Renal cortex interstitium (tissue), 15 donors: ENCODE results near the gene NUDT5. TPM values are rescaled to one million over a fixed set of nuclear protein-coding genes. Genes with fewer than 3 reads are reported as not detected.
"Not testable (repeated sequence)": the region's sequence is repeated elsewhere in the genome, so short reads cannot be mapped to it uniquely, and the experiment has no call there.

ENCODE experiments used
- DNase-seq, 11 donors: peaks; one replicate each; pipeline ENCODE4 v3.0.0-alpha.2; 2013; ENCODE audit warnings: low read depth in 9 of 11, low spot score in 4 of 11; ENCODE audit errors: extremely low read depth in 1 of 11
- long read RNA-seq, 16 experiments: transcript quantifications; one replicate each; lab custom pipeline, GENCODE V29; 2026
- polyA plus RNA-seq, 3 donors: library from polyadenylated mRNA; unstranded; fragments of 120-200 nt; gene quantifications; one replicate each; pipeline ENCODE4 v1.2.1, GENCODE V29; 2013; ENCODE audit not compliant: insufficient read length in 3 of 3

The NUDT5 gene
- polyA plus RNA-seq = 10 to 100 TPM; 79.3 to 85.1 (median 84.8) TPM
- long read RNA-seq, donor 1, partial matches to known transcripts = 0 of 21 reads
- long read RNA-seq, donor 1, other reads (novel, unspliced or antisense) = 21 of 21 reads
- long read RNA-seq, donor 2, partial matches to known transcripts = 0 of 25 reads
- long read RNA-seq, donor 2, other reads (novel, unspliced or antisense) = 25 of 25 reads
- long read RNA-seq, donor 3, partial matches to known transcripts = 111 of 155 reads
- long read RNA-seq, donor 3, other reads (novel, unspliced or antisense) = 44 of 155 reads
- long read RNA-seq, donor 4, partial matches to known transcripts = 0 of 17 reads
- long read RNA-seq, donor 4, other reads (novel, unspliced or antisense) = 17 of 17 reads
- long read RNA-seq, donor 5 = 0 reads
- long read RNA-seq, donor 6, partial matches to known transcripts = 0 of 22 reads
- long read RNA-seq, donor 6, other reads (novel, unspliced or antisense) = 22 of 22 reads
- long read RNA-seq, donor 7, partial matches to known transcripts = 0 of 47 reads
- long read RNA-seq, donor 7, other reads (novel, unspliced or antisense) = 47 of 47 reads
- long read RNA-seq, donor 8, partial matches to known transcripts = 0 of 58 reads
- long read RNA-seq, donor 8, other reads (novel, unspliced or antisense) = 58 of 58 reads
- long read RNA-seq, donor 9, partial matches to known transcripts = 0 of 32 reads
- long read RNA-seq, donor 9, other reads (novel, unspliced or antisense) = 32 of 32 reads
- long read RNA-seq, donor 10, partial matches to known transcripts = 0 of 28 reads
- long read RNA-seq, donor 10, other reads (novel, unspliced or antisense) = 28 of 28 reads
- long read RNA-seq, donor 11, partial matches to known transcripts = 0 of 24 reads
- long read RNA-seq, donor 11, other reads (novel, unspliced or antisense) = 22 of 24 reads
- long read RNA-seq, donor 12, partial matches to known transcripts = 70 of 82 reads
- long read RNA-seq, donor 12, other reads (novel, unspliced or antisense) = 11 of 82 reads
- long read RNA-seq, donor 13 = 0 reads
- long read RNA-seq, donor 14, partial matches to known transcripts = 0 of 22 reads
- long read RNA-seq, donor 14, other reads (novel, unspliced or antisense) = 22 of 22 reads
- long read RNA-seq, donor 15, partial matches to known transcripts = 0 of 14 reads
- long read RNA-seq, donor 15, other reads (novel, unspliced or antisense) = 14 of 14 reads
- long read RNA-seq, donor 16, partial matches to known transcripts = 0 of 62 reads
- long read RNA-seq, donor 16, other reads (novel, unspliced or antisense) = 61 of 62 reads

DNA sequence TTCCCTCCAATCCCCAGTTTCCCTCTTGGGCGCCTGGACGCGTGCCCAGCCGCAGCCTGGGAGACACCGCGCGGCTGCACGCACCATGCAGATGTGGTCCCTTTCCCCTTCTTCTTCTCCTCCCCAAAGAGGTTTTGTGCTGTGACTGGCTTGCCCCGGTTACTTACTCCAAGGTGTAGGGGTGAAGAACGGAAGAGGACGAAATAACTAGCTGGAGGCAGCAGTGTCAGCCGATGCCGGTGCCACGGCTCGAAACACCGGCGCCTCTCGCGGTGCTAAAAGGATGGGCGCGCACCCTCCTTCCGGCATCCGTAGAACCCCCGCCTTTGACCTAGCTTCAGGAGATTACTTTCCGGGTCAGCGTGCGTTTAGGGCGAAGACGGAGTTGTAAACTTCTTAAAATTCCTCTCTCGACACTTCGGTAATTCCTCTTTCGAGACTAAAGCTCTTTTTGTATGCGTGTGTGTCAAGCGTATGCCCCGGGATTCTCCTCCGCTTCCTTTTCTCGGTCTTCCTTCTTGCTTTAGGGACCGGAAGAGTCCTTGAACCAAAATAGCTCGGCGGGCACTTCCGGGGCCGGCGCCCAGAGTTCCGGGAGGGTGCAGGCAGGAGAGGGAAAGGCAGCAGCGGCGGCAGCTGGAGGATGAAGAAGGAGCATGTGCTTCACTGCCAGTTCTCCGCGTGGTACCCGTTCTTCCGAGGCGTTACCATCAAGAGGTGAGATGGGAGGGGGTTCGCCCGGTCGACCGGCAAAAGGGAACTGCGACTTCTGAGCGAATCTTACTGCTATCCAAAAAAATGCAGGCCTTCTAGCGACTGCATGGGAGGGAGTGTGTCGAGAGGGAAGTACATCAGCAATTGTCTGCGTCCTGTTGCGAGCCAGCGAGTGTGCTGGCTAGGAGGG lies at the start of gene NUDT5, which contains the start of gene CDC123:
TSS of gene NUDT5 (minus strand) at position 289 of the 904 bp plus-strand sequence. CDS start 9,600 bp downstream, outside the sequence.
TSS of gene CDC123 (plus strand) at position 586 of the 904 bp plus-strand sequence. CDS start at position 644, 58 bp downstream.
- DNase-seq = peak; percentile 65 to 92 (median 85)

DNA sequence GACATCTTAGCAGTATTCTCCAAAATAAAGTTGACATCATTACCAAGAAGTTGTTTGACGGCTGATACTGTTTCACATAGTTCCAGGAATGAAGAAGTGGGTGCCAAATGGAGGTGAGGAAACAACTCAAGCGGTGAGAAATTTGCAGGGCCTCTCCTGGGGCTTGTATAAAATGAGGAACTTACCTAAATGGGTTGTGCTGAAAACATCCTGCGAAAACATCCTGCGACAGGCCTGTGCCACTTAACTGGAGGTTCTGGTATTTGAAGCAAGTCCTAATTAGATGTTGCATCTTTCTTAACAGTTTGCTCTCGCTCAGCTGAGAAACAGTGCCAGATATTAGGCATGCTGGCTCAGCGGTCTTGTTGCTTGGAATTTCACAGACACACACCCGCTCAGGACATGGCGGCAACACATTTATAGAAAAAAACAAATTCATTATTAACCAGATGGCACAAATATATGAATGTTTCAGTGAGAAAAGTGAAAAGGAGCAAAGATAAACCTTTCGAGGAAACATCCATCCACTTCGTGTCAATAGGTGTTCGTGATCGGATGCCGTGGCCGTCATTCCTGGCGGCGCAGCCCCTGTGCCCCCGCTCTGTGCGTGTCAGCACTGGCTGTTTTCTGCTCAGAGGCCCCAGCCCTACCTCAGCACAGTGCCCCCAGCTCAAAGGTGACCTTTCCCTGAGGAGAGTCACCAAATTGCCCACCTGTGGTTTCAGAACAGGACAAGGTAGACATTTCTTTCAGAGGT lies 48.4 kb upstream of the NUDT5 start:
- DNase-seq = no peak

DNA sequence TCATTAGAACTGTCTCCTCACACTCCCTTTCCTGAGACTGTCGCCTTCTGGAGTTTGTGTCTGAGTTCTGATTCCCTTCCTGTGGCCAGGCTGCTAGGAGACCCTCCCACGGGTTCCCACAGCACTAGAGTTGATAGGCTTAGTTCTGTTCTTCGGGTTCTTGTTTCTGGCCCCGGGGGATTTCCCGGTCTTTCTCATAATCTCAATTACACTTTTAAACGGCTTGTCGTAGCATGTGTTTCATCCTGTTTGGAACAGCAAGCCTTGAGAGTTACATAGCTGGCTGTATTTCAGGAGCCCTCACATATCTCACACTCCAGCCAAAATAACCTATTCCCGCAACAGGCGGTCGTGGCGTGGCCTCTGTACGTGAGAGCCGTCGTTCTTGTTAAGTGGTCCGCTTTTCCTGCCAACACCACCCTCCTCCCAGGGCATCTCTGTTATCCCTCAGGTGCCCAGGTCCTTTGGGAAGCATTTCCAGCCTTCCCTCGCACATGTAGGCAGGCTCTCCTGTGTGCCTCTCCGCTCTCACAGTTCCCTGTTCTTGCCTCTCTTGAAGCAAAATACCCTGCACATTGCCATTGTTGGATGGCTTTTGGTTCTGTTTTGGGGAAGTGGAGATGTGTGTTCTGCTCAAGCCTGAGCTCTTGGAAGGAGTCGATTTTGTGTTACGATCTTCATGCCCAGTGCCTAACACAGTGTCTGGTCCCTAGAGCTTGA lies 46.3 kb upstream of the NUDT5 start:
- DNase-seq = no peak

DNA sequence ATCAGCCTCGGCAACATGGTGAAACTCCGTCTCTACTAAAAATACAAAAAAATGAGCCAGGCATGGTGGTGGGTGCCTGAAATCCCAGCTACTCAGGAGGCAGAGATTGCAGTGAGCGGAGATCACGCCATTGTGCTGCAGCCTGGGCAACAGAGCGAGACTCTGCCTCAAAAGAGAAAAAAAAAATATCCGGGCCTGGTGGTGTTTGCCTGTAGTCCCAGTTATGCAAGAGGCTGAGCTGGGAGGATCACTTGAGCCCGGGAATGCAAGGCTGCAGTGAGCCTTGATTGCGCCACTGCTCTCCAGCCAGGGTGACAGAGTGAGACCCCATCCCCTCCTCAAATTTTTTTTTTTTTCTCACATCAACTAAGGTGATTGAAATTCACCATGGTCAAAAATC lies 43.1 kb upstream of the NUDT5 start:
- DNase-seq = no peak

DNA sequence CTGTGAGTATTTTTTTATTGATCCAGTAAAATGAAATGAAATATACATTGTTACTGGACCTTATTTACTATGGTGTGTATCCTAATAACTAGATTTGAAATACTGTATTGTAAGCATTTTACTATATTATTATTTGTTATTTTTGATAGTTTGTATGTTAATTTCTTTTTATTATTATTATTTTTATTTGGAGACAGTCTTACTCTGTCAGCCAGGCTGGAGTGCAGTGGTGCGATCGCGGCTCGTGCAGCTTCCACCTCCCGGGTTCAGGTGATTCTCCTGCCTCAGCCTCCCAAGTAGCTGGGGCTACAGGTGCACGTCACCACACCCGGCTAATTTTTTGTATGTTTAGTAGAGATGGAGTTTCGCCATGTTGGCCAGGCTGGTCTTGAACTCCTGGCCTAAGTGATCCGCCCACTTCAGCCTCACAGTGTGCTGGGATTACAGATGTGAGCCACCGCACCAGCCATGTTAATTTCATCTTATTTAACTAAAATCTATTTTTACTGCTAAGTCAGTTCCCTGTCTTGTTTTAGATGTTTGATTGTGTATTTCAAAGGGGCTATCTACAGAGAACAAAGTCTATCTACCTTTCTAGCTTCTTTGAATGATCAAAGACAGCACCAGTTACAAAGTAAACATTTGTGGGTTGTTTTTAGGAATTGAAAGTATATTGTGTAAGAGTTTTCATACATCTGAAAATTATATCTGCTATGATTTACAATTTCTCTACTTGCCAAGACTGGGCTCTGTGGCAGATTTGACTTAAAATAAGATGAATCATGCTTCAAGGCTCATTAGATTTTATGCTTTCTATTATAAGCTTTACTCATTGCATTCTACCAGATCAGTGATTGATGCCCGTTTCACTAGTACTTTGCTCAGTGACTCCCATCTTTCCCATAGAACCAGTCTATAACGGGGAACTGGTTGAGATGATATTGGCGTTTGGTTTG lies 41.9 kb upstream of the NUDT5 start:
- no peak for DNase-seq

DNA sequence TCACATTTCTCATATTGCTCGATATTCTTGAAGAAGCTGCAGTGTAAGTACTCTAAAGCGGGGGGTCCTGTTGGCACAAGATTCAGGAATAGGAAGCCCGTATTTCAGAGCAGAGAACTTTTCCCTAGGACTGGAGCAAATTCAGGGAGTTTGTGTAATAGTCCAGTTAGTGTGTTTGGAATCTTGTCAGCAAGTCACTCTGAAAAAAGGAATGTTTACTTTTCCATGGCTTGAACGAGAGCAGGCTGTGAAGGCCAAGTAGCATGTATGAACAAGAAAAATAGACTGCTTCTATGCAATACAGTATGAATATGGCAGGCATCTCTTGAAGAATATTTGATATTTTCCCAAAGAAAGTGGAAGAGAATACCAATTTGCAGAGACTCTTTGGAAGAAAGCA lies 40.1 kb upstream of the NUDT5 start:
- DNase-seq = no peak

DNA sequence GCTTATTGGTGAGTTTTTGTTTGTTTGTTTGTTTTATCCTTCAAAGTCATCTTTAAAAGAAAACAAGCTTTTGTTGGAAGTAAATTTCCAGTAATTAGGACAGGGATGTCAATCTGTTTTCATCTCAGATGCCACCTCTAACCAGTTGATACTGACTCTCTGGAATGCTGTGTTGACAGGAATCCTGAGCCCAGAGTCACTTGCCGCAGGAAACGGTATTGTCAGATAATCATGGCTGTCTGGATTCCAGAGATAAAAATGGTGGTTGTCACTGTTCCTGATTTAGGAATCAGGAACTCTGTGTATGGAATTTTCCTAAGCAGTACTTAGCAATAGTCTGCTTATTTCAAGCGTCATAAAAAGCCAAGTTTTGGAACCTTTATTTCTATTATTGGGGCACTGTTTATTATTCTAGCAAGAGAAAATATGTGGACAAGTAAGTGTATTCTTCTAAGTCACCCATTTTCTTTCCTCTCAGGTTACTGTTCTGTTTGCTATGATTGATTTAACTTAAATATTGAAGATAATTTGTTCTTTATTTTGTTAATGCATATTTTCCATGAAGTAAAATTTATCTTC lies 39.5 kb upstream of the NUDT5 start:
- DNase-seq = no peak

DNA sequence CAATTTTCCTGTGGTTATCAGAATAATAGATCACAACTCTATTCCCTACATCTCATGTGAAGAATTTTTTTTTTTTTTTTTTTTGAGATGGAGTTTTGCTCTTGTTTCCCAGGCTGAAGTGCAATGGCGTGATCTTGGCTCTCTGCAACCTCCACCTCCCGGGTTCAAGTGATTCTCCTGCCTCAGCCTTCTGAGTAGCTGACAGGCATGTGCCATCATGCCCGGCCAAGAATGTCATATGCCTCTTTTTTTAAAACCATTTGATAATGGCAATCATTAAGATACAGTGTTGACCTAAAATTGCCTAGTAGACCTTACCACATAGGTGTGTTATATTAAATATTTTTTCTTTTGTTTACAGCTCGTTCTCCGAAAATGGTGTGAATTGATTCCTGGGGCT lies 39.0 kb upstream of the NUDT5 start:
- DNase-seq = not testable (repeated sequence)

DNA sequence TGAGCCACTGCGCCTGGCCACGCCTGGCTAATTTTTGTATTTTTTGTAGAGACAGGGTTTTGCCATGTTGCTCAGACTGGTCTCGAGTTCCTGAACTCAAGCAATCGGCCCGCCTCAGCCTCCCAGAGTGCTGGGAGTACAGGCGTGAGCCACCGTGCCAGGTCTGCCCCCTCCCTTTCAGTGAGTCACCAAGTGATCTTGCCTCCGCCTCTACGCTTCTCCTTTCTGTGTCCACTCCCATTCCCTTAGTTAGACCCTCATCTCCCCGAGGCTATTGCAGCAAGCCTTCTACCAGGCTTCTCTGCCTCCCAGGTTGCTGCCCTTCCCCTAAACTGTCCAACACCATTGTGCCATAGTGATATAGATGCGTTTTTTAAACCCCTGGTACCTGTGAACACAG lies 33.2 kb upstream of the NUDT5 start:
- DNase-seq = no peak

DNA sequence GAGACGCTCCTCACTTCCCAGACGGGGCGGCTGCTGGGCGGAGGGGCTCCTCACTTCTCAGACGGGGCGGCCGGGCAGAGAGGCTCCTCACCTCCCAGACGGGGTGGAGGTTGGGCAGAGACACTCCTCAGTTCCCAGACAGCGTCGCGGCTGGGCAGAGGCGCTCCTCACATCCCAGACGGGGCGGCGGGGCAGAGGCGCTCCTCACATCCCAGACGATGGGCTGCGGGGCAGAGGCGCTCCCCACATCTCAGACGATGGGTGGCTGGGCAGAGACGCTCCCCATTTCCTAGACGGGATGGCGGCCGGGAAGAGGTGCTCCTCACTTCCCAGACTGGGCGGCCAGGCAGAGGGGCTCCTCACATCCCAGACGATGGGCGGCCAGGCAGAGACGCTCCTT lies 30.7 kb upstream of the NUDT5 start:
- DNase-seq = not testable (repeated sequence)

DNA sequence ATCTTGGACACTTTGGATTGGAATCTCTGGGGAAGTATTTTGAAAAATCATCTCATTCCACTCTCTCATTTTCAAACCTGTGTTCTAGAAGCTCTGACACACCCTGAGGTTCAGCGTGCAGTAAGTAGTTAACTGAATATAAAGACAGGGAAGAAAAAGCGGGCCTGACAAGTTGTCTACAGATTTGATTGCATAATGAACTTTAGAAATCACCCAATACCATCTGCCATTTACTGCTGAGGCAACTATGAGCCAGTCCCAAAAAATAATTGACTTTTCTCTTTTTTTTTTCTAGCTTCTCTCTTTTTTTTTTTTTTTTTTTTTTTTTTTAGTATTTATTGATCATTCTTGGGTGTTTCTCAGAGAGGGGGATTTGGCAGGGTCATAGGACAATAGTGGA lies 29.8 kb upstream of the NUDT5 start:
- no peak for DNase-seq

DNA sequence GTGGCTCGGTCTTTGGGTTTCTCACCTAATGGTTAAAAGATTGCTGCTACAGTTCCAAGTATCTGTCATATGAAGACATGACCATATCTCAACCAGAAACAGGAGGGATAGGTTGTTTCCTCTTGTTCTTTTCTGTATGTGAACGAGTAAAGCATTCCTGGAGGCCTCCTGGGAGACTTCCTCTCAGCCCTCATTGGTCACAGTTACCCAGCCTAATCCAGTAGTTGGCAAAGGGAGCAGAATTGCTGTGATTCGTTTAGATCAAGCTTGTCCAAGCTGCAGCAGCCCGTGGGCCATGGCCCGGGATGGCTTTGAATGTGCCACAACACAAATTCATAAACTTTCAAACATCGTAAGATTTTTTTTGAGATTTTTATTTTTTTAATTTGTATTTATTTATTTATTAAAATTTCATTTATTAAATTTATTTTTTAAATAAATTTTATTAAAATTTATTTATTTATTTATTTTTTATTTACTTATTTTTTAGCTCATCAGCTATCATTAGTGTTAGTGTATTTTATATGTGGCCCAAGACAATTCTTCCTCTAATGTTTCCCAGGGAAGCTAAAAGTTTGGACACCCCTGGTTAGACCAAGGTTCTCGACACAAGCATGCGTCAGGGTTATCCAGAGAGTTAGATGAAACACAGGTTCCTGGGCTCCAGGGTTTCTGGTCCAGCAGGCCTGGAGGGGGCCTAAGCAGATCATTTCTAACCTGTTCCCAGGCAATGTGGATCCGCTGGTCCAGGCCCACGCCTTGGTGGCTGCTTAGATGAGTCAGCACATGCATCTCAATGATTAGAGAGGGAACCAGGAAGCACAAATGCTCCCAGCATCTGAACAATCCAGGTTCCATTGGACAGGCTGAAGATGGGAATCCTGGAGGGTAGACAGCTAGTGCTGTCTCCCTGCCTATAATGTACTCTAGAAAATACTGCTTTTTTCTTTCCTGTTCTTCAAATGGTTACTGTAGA lies 25.9 kb upstream of the NUDT5 start:
- DNase-seq = no peak

DNA sequence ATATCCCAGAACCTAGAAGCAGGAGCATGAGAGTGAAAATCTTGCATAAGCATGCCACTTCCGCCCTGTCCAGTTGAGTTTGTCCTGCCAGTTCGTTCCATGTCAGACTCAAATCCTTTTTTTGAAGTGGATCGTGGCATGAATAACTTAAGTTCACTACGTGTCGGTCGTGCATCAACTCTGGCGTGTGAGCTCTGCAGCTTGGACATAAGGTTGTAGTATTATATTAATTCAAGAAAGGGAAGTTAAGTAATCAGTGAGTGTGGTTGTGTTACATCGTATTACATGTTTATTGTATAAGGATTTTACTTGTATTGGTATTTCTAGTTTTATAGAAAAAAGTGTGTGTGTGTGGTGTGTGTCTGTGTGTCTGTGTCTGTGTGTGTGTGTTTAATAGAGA lies 23.3 kb upstream of the NUDT5 start:
- no peak for DNase-seq

DNA sequence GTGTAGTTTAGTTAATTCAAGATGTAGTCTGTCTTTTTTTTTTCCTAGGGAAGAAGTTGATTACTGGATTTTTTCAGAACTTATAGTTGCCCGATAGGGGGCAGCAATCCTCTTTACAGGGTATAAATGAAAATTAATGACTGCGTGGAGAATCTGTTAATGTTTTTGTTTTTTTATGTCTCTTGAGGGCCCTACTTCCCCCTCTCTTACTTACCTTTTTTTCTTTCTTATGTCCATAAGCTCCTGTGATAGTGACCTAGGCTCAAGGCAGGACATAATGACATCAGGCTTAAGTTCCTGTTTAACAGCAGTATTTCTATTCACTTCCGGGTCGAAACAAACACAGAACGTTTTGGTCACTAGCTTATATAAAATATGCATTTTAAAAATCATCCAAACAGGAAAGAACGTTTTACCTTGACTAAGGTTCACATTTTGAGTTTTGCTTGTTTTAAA lies 19.1 kb upstream of the NUDT5 start:
- DNase-seq = peak in 4 of 11 donors; percentile 22 to 45 (median 36)
